Immature natural killer cell (primary cell): ENCODE data around the gene SPG21. TPM values are rescaled to one million over a fixed set of nuclear protein-coding genes. Genes with fewer than 3 reads are reported as not detected.
A peak's percentile ranks its signal among the peaks of the same experiment; 100 is the strongest.

Experiments
- DNase-seq, 3 donors: peaks; one replicate each; pipeline ENCODE4 v3.0.0; 2022; ENCODE audit warnings: mixed read lengths in 1 of 3
- H3K27ac Mint-ChIP-seq, 6 donors: one replicate each; pipeline ENCODE4 v1.8.0; 2020; ENCODE audit warnings: mixed read lengths in 6 of 6, mild to moderate bottlenecking in 5 of 6, inconsistent platforms in 4 of 6, moderate library complexity in 3 of 6
- H3K27me3 Mint-ChIP-seq, 3 donors: one replicate each; pipeline ENCODE4 v1.8.0; 2020 to 2021; ENCODE audit warnings: low read depth in 3 of 3, mild to moderate bottlenecking in 3 of 3, mixed read lengths in 3 of 3, moderate library complexity in 3 of 3, inconsistent platforms in 1 of 3
- H3K36me3 Mint-ChIP-seq, 3 donors: one replicate each; pipeline ENCODE4 v1.8.0; 2020; ENCODE audit warnings: mixed read lengths in 3 of 3, inconsistent platforms in 2 of 3, mild to moderate bottlenecking in 2 of 3
- H3K4me1 Mint-ChIP-seq, 2 donors: one replicate each; pipeline ENCODE4 v1.8.0; 2020; ENCODE audit warnings: inconsistent platforms in 2 of 2, mild to moderate bottlenecking in 2 of 2, mixed read lengths in 2 of 2, moderate library complexity in 1 of 2
- H3K4me3 Mint-ChIP-seq, 5 donors: one replicate each; pipeline ENCODE4 v1.8.0; 2020; ENCODE audit warnings: mild to moderate bottlenecking in 5 of 5, mixed read lengths in 5 of 5, inconsistent platforms in 3 of 5, moderate library complexity in 3 of 5
- H3K9me3 Mint-ChIP-seq, 6 donors: one replicate each; pipeline ENCODE4 v1.8.0; 2020; ENCODE audit warnings: mild to moderate bottlenecking in 6 of 6, mixed read lengths in 6 of 6, inconsistent platforms in 4 of 6, moderate library complexity in 3 of 6
- polyA plus RNA-seq, 3 donors: library from polyadenylated mRNA; unstranded; fragments of 300-500 nt; fragmentation: Illumina TruSeq; gene quantifications; one replicate each; pipeline ENCODE4 v1.2.3, GENCODE V29; 2021

Gene SPG21
- polyA plus RNA-seq, 3 donors from 2014 or later = 112 to 198 (median 121) TPM

GRCh38 chr15:64947211-64947610, 42.5 kb downstream of the SPG21 start:
- Mint-ChIP-seq H3K4me1 (peaks cover under 1 to 7% of the 10 kb centered on the region in 2 donors), H3K36me3 (peaks cover 0 to 8% (median 4%) of the 10 kb centered on the region in 3 donors), H3K27ac (peak overlapping the region in 1 of 6 donors; percentile 69), H3K4me3 (no peak overlapping the region), H3K9me3 (no peaks in the 10 kb centered on the region), H3K27me3 (peaks cover 0 to 3% (median 2%) of the 10 kb centered on the region in 3 donors)
- DNase-seq = no peak

GRCh38 chr15:64944961-64945360, 44.8 kb downstream of the SPG21 start:
- peaks cover 0 to 3% (median 2%) of the 10 kb centered on the region in 3 donors for H3K27me3 Mint-ChIP-seq

DNA sequence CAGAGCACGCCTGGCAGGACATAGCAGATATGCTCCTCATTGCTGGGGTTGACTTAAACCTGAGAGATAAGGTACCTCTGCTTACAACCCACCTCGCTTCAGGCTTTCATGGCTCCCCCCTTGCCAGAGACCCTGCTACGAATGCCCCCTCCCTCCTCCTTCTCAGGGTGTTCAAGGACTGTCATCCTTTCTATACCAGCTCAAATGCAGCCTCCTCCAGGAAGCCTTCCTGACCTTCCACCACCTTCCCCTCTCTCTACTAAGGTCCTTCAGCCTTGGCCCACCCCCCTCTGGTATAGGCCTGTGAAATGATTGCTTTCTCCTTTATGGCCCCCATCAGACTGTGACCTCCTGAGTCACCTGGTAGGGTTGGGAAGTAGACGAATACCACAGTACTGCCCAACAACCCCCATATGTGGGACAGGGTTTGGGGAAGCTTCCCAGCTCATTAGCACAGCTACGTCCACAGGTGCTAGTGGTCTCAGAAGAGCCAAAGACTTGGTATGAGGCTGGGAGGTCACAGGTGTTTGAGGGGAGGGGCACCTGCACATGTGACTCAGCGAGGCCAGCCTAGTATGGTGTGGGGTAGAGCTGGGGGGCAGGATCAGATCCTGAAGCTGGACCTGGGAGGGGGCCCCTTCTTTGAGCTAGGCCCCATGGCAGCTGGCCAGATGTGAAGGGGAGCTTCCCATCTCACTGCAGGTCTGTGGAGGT, 46.0 kb downstream of the SPG21 start:
- H3K27me3 Mint-ChIP-seq = peaks cover 0 to 2% (median 1%) of the 10 kb centered on the region in 3 donors
- no peak for DNase-seq
- no peaks in the 10 kb centered on the region for H3K4me1 Mint-ChIP-seq
- H3K36me3 Mint-ChIP-seq = peaks cover 0 to 7% (median 0%) of the 10 kb centered on the region in 3 donors
- no peaks in the 10 kb centered on the region for H3K9me3 Mint-ChIP-seq
- H3K4me3 Mint-ChIP-seq = no peak overlapping the region
- H3K27ac Mint-ChIP-seq = no peak overlapping the region

More at GRCh38 chr15:64944961-64945360, 44.8 kb downstream of the SPG21 start:
- Mint-ChIP-seq H3K27ac (no peak overlapping the region), H3K36me3 (peaks cover 0 to 5% (median 3%) of the 10 kb centered on the region in 3 donors), H3K4me1 (no peaks in the 10 kb centered on the region), H3K4me3 (no peak overlapping the region), H3K9me3 (no peaks in the 10 kb centered on the region)
- no peak for DNase-seq

DNA sequence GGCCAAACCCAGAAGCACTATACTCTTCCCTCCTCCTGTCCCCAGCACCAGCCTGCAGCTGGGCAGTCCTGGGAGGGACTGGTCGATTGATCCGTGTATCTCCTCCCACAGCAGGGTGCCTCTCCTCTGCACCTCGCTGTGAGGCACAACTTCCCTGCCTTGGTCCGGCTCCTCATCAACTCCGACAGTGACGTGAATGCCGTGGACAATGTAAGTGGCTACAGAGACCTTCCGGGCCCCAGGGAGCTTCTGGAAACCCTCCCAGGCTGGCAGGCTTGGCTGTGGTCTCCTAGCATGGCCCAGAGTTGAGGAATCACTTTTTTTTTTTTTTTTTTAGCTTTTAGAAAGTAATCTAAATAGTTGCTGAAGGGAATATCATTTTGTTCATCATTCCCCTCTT, 47.4 kb downstream of the SPG21 start:
- H3K4me3 Mint-ChIP-seq = no peak overlapping the region
- H3K36me3 Mint-ChIP-seq = peaks cover 3 to 7% (median 5%) of the 10 kb centered on the region in 3 donors
- no peaks in the 10 kb centered on the region for H3K4me1 Mint-ChIP-seq
- H3K9me3 Mint-ChIP-seq = no peaks in the 10 kb centered on the region
- H3K27me3 Mint-ChIP-seq = peaks cover 0 to 2% (median 1%) of the 10 kb centered on the region in 3 donors
- no peak for DNase-seq
- H3K27ac Mint-ChIP-seq = no peak overlapping the region

GRCh38 chr15:64938192-64938591, 51.5 kb downstream of the SPG21 start:
- Mint-ChIP-seq H3K4me3 (no peak overlapping the region), H3K27me3 (peaks cover 0 to 3% (median 1%) of the 10 kb centered on the region in 3 donors), H3K4me1 (no peaks in the 10 kb centered on the region), H3K36me3 (peaks cover 5 to 18% (median 11%) of the 10 kb centered on the region in 3 donors), H3K9me3 (no peaks in the 10 kb centered on the region), H3K27ac (no peak overlapping the region)
- DNase-seq = no peak

DNA sequence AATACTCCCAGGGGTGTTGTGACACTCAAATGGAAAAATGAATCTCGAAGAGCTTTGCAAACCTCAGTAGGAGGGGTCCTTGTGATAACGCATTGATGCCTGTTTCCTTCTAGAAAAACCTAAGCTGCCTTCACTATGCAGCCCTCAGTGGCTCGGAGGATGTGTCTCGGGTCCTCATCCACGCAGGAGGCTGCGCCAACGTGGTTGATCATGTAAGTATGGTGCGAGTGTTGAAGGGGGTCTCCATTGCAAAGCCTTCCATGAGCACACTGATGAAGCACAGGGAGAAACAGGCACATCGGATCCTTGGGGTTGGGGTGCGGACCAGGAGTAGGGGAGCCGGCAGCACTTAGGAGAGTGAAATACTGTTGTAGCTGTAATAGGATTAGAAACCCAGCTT, 55.7 kb downstream of the SPG21 start:
- no peaks in the 10 kb centered on the region for H3K9me3 Mint-ChIP-seq
- H3K4me3 Mint-ChIP-seq = no peak overlapping the region
- H3K4me1 Mint-ChIP-seq = no peaks in the 10 kb centered on the region
- peaks cover 9 to 20% (median 16%) of the 10 kb centered on the region in 3 donors for H3K36me3 Mint-ChIP-seq
- peak overlapping the region in 1 of 6 donors; percentile 1 for H3K27ac Mint-ChIP-seq
- DNase-seq = no peak
- H3K27me3 Mint-ChIP-seq = peaks cover 0 to 3% (median 0%) of the 10 kb centered on the region in 3 donors

- Mint-ChIP-seq H3K4me1 (peaks cover 3 to 10% of the 10 kb centered on the region in 2 donors), H3K4me3 (no peak overlapping the region)
- no peak for DNase-seq
These were observed 58.3 kb downstream of the SPG21 start for GRCh38 chr15:64931381-64931780.

DNA sequence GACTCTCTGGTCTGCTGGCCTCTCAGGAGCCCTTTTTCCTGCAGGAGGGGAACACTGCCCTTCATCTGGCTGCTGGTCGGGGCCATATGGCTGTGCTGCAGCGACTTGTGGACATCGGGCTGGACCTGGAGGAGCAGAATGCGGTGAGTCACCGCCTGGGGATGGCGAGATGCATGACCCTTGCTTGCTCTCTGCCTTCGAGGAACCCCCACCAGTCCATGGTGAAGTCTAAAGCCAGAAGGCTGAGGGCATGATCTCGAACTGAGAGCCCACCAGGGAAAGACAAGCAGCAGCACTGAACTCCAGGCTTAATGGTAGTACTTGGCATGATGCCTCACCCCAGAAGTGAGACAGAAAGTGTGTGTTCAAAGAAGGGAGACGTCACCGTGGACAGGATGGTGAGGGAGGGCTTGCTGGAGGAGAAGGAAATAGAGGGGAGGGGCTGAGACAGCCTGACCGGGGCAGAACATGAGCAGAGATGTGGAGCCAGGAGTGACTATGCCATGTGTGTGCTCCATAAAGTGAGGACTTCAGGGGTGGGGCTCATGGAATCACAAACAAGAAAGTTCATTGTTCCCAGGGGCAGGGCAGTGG, 58.8 kb downstream of the SPG21 start:
- Mint-ChIP-seq H3K9me3 (no peaks in the 10 kb centered on the region), H3K27ac (no peak overlapping the region)

More at GRCh38 chr15:64931381-64931780, 58.3 kb downstream of the SPG21 start:
- H3K36me3 Mint-ChIP-seq = peaks cover 7 to 22% (median 15%) of the 10 kb centered on the region in 3 donors
- H3K27me3 Mint-ChIP-seq = peaks cover 0 to 3% (median 2%) of the 10 kb centered on the region in 3 donors
- no peaks in the 10 kb centered on the region for H3K9me3 Mint-ChIP-seq
- no peak overlapping the region for H3K27ac Mint-ChIP-seq

DNA sequence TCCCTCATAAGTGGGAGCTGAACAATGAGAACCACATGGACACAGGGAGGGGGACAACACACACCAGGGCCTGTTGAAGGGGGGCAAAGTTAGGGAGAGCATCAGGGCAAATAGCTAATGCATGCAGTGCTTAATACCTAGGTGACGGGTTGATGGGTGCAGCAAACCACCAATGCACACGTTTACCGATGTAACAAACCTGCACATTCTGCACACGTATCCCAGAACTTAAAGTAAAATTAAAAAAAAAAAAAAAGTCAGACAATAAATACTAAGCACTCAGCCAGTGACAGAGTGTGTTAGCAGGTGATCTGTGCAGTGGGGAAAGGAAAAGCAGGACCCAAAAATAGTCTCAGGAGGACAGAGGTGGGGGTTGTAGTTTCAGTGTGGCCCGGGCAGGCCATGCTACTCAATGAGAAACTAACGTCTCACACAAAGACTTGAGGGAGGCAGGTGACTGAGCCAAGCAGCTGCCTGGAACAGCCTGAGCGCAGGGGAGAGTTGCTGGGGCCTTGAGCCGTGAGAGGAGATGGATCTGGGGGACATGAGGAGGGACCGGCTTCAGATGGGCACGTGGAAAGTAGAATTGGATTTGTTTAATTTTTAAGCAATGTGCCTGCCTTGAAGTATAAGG, 59.6 kb downstream of the SPG21 start:
- H3K4me3 Mint-ChIP-seq = no peak overlapping the region
- DNase-seq = no peak
- peaks cover 7 to 21% (median 15%) of the 10 kb centered on the region in 3 donors for H3K36me3 Mint-ChIP-seq
- H3K4me1 Mint-ChIP-seq = peaks cover 3 to 10% of the 10 kb centered on the region in 2 donors
- H3K27ac Mint-ChIP-seq = no peak overlapping the region
- H3K27me3 Mint-ChIP-seq = peaks cover 0 to 5% (median 2%) of the 10 kb centered on the region in 3 donors
- no peaks in the 10 kb centered on the region for H3K9me3 Mint-ChIP-seq

More for the DNA sequence above, 58.8 kb downstream of the SPG21 start:
- Mint-ChIP-seq H3K4me3 (no peak overlapping the region), H3K36me3 (peaks cover 7 to 21% (median 15%) of the 10 kb centered on the region in 3 donors), H3K4me1 (peaks cover 3 to 10% of the 10 kb centered on the region in 2 donors), H3K27me3 (peaks cover 0 to 3% (median 2%) of the 10 kb centered on the region in 3 donors)
- DNase-seq = no peak

DNA sequence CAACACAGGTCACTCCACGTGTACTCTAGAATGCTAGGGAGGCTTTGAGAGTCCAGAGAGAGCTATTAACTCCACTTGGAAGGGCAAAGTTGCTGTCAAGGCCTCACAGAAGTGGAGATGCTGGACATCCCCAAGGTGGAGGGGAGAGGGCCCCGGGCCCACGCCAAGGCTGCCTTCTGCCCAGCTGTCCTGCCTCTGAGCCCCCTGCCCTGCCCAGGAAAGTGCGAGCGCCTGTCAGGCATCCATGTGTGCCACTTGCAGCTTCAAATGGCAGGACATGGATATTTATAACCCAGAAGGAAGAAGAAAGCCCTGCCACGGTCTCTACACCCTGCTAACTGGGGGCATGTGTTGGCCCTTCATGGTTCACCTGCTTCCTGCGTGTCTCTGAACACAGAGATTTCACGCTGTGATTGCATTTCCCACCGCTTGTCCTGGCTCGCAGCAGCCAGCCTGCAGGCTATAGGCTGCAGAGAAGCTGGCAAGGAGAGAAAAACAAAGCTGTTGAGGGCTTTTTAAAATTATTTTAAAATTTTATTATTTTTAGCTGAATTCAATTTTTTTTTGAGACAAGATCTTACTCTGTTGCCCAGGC, 61.0 kb downstream of the SPG21 start:
- H3K27ac Mint-ChIP-seq = peak overlapping the region in 2 of 6 donors; percentile 37 to 40
- peaks cover 3 to 10% of the 10 kb centered on the region in 2 donors for H3K4me1 Mint-ChIP-seq
- H3K9me3 Mint-ChIP-seq = no peaks in the 10 kb centered on the region
- no peak for DNase-seq
- peaks cover 0 to 2% (median 2%) of the 10 kb centered on the region in 3 donors for H3K27me3 Mint-ChIP-seq
- H3K36me3 Mint-ChIP-seq = peaks cover 7 to 15% (median 10%) of the 10 kb centered on the region in 3 donors
- no peak overlapping the region for H3K4me3 Mint-ChIP-seq

- H3K4me3 Mint-ChIP-seq = no peak overlapping the region
- no peak for DNase-seq
- H3K27ac Mint-ChIP-seq = no peak overlapping the region
- peaks cover 3 to 10% of the 10 kb centered on the region in 2 donors for H3K4me1 Mint-ChIP-seq
- H3K9me3 Mint-ChIP-seq = no peaks in the 10 kb centered on the region
- H3K36me3 Mint-ChIP-seq = peaks cover 7 to 14% (median 9%) of the 10 kb centered on the region in 3 donors
- peaks cover 0 to 2% (median 2%) of the 10 kb centered on the region in 3 donors for H3K27me3 Mint-ChIP-seq
These were observed 63.1 kb downstream of the SPG21 start for GRCh38 chr15:64926661-64927060.

GRCh38 chr15:64925335-64926330, 64.1 kb downstream of the SPG21 start:
- DNase-seq = no peak

More at GRCh38 chr15:64925335-64926330, 64.1 kb downstream of the SPG21 start:
- no peak overlapping the region for H3K27ac Mint-ChIP-seq
- H3K9me3 Mint-ChIP-seq = no peaks in the 10 kb centered on the region
- peaks cover 0 to 2% (median 2%) of the 10 kb centered on the region in 3 donors for H3K27me3 Mint-ChIP-seq
- peaks cover 3 to 9% (median 5%) of the 10 kb centered on the region in 3 donors for H3K36me3 Mint-ChIP-seq
- H3K4me1 Mint-ChIP-seq = peaks cover 3 to 10% of the 10 kb centered on the region in 2 donors
- no peak overlapping the region for H3K4me3 Mint-ChIP-seq
